Left renal pelvis (tissue), 4 donors: ENCODE results near the gene CHRDL2. TPM values are rescaled to one million over a fixed set of nuclear protein-coding genes. Genes with fewer than 3 reads are reported as not detected.
"Not testable (repeated sequence)": the region's sequence is repeated elsewhere in the genome, so short reads cannot be mapped to it uniquely, and the experiment has no call there.

Source experiments
- DNase-seq, 4 donors: peaks; one replicate each; pipeline ENCODE4 v3.0.0-alpha.2; 2013; ENCODE audit warnings: low read depth in 4 of 4, low spot score in 3 of 4
- polyA plus RNA-seq, 4 donors: library from polyadenylated mRNA; unstranded; fragments of 120-200 nt; gene quantifications; one replicate each; pipeline ENCODE4 v1.2.1, GENCODE V29; 2013; ENCODE audit not compliant: insufficient read length in 4 of 4

CHRDL2 gene, protein sequence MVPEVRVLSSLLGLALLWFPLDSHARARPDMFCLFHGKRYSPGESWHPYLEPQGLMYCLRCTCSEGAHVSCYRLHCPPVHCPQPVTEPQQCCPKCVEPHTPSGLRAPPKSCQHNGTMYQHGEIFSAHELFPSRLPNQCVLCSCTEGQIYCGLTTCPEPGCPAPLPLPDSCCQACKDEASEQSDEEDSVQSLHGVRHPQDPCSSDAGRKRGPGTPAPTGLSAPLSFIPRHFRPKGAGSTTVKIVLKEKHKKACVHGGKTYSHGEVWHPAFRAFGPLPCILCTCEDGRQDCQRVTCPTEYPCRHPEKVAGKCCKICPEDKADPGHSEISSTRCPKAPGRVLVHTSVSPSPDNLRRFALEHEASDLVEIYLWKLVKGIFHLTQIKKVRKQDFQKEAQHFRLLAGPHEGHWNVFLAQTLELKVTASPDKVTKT
- under 1 TPM; 0.10 to 1.00 (median 0.40) TPM for polyA plus RNA-seq

DNA sequence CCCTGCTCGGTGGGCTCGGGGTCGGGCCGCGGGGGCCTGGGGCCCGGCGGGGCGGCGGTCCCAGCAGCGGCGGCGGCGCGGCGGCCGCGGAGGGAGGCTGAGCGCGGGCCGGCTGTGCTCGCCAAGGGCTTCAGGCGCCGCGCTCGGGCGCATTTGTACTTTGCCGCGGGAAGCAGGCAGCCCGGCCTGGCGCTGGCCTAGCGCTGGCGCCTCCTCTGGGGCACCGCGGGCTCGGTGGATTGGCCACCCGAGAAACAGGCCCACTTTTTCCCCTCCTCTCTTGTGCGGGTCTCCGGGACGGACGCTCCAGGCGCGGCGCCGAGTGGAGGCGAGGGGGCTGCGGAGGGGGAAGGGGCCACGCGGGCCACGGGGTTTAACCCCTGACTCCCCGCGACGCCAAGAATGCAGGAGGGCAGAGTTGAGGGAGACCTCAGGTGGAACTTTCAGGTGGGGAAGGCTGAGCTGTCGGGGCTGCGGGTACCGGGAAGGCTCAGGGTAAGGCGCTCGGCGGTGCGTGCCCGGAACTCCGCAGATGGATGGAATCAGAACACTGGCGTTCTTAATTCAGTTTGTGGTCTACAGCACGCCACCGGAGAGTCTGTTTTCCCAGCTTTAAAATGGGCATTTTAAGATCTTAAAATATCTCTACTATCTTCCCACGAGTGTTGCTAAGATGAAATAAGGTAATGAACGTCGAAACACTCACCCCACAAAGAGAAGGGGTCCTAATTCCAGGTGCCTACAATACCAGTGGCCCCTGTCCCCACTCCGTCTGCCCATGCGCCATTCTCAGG lies at the start of gene CHRDL2:
TSS of gene CHRDL2 (minus strand) at position 126 of the 794 bp plus-strand sequence. CDS start 538 bp downstream, outside the sequence.
- DNase-seq = no peak

DNA sequence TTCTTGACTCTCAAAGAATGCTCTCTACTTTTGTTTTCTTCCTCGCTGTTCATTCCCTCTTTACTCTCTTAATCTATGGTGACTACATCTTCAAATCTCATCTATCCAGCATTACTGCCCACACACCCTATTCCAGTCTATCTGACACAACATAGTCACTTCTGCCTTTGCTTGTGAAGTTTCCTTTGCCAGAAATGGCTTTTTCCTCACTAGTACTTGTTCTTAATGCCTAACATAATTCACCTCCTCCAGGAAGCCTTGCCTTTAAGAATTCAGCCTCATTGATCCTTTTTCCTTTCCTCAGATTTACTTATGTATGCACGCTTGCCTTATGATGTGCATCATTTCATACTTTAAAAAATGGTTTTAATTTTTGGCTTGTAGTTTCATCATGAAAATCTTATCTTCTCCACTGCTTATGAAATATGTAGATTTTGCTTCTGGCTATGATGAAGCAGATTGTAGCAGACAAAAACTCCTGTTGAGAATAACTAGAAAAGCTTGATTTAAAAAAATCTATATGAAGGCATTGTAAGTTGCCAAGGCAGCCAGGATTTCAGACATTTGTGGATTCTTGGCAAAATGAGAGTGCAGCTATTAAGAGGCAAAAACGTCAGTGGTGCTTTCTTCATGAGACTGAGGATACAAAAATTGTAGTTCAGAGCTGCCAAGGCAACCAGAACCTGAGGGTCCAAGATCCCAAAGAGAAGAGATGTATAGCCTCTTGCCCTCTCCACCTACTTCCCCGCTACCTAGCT lies 49.2 kb upstream of the CHRDL2 start:
- no peak for DNase-seq

DNA sequence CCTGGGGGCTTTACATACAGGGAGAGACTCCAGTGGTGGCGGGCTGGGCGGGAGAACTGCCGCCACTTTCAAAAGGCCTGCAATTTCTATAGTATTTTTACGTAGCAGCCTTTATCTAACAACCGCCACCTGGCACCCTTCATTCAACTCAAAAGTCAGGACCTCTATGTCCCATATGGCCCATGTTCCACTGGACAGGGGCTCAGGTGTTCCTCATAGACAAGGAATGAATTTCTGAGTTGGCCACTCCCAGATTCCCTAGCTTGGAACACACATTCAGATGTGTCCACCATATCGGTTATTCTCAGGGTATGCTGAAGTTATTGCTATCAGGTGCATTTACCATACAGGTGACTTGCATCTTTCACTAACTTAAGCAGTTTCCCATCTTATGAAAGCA lies 47.4 kb upstream of the CHRDL2 start:
- no peak for DNase-seq

DNA sequence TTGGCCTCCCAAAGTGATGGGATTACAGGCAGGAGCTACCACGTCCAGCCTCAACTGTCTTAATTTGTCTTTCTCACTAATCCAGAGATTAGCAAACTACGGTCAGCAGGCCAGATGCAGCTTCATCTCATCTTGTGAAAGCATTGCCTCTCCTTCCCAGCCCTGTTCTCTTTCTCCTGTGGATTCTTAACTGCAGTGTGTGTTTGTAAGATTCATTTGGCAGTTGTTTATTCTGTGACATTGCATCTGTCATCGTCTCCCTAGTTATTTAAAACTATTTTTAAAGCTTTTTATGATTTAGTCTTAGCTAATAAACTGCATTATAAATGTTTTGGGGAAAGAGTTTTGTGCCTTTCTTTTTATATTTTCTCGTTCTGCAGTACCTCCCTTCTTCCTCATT lies 46.7 kb upstream of the CHRDL2 start:
- DNase-seq = no peak

DNA sequence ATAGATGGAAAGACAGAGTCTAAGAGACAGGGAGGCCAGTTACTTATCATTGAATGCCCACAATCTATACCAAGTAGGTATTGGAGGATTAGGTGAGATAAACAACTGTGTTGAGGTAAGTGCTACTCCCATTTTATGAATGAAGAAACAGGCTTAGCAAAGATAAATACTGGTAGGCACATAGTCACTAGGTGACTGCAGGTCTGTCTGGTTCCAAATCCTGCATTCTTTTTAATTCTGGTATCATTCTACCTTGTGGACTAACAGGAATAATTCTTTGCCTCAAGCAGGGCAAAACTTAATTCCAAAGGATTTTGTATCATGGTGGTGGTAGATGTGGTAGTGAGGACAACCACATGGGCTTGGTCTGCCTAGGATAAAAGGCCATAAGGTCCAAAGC lies 45.8 kb upstream of the CHRDL2 start:
- DNase-seq = no peak

DNA sequence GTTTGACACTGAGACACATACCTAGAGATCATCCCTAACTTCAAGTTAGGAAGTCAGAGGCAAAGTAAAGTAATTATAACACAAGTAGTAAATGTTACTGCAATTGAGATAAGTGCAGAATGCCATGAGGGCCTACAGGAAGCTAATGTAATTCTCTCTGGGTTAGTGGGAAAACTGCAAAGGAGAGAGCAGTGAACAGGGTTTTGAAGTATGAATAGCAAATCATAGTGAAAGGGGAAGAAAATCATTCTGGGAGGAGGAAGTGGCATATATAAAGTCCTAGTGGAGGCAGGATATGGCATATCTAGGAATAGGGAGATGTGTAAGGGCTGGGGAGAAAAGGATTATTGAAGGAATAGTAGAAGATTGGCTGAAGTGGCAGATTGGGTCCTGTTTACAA lies 45.3 kb upstream of the CHRDL2 start:
- DNase-seq = no peak

DNA sequence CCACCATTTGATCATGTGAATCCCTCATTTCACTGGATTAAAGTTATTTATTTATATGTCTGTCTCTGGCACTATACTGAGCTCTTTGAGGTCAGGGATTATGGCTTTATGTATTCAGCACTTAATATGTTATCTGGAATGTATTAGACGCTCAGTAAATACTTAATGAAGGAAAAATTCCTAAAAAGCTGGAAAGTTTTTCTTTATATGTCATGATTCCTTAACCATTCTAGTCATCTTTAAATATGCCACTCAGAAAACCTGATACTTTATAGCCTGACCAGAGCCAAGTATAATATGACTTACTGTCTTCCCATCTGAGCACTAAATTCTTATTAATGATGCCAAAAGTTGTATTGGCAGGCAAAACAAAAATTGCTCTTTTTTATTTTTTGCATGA lies 44.5 kb upstream of the CHRDL2 start:
- DNase-seq = no peak

DNA sequence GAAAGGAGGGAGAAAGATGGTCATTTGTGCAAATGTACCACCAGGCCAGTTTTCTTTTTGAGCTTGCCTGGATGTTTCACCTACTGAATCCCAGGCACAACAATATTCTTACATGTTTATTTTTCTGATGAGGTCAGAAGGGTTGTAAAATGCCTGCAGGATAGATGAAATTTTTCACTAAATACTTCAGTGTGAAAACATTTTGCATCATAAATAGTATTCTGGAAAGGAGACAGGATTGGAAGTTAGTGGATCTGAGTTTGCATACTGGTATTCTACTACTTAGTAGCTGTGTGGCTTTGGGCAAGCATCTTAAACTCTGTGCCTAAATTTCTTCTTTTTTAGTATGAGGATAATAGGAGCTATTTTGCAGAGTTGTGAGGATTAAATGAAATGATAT lies 42.2 kb upstream of the CHRDL2 start:
- DNase-seq = no peak

DNA sequence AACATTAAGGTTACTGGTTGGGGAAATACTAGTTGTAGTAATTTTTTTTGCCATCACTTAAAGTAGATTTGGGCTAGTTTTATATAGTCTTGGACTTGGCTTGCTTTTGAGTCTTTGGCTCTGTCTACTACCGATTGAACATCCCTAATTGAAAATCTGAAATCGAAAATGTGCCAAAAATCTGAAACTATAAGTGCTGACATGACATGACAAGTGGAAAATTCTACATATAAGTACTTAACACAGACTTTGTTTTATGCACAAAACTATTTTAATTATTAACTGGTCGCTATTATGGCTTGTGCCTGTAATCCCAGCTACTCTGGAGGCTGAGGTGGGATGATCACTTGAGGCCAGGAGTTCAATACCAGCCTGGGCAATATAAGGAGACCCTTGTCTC lies 39.9 kb upstream of the CHRDL2 start:
- DNase-seq = no peak

DNA sequence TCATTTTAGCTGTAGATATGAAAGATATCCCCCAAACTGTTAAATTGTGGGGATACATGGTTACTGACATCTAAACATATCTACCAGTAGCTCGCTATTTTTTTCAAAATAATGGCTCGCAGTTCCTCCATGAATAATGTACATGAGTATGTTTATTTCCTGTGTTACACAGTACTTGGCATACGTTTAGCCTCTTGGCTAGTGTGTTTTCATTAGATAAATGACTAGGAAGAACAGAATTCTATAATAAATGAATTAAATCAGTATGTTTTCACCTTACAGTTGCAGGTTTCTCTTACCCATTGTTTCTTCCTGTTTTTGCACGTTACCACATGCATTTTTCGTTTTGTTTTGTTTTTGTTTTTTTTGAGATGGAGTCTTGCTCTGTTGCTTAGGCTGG lies 39.2 kb upstream of the CHRDL2 start:
- DNase-seq = no peak

DNA sequence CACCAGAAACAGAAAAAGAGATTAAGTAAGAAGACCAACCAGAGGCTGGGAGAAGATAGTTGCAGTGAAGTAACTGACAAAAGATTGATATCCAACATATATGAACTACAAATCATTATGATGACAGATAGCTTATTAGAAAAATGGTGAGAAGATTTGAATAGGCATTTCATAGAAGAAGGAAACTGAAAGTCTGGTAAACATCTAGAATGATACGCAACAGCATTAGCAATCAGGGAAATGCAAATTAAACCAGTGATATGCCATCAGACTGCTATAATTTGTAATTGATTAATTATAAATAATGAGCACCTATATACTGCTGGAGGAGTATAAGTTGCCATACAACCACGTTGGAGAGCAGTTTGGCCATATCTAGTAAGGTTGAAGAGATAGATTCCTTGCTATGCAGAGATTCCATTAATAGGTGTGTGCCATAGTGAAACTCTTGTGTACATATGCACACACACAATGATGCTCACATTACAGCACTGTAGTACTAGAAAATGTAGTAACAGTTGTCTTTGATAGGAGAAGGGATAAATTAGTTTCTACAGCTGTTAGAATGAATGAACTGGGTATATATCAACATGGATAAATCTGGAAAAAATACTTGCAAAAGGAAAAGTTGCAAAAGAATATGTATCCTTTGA lies 38.0 kb upstream of the CHRDL2 start:
- no peak for DNase-seq

DNA sequence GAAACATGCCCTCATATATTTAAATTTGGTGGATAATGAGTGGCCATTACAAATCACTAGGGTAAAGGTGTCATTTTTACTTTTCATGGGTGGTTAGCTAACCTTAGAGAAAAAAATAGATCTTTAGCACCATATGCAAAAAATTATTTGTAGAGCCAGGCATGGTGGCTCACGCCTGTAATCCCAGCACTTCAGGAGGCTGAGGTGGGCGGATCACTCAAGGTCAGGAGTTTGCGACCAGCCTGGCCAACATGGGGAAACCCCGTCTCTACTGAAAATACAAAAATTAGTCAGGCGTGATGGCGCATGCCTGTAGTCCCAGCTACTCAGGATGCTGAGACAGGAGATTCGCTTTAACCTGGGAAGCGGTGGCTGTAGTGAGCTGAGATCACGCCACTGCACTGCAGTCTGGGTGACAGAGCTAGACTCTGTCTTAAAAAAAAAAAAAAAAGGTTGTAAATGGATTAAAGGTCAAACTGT lies 37.0 kb upstream of the CHRDL2 start:
- not testable (repeated sequence) for DNase-seq

DNA sequence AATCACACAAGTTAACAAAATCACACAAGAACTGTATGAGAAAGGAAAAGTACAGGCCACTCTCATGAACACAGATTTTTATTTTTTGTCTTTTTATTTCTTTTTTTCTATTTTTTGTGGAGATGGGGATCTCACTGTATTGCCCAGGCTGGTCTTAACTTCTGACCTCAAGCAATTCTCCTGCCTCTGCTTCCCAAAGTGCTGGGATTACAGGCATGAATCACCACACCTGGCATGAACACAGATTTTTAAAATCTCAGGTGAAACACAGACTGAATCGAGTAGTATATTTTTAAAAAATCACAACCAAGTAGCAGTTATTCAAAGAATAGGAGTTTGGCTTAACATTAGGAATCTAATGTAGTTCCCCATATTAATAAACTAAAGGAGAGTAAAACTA lies 35.7 kb upstream of the CHRDL2 start:
- no peak for DNase-seq

DNA sequence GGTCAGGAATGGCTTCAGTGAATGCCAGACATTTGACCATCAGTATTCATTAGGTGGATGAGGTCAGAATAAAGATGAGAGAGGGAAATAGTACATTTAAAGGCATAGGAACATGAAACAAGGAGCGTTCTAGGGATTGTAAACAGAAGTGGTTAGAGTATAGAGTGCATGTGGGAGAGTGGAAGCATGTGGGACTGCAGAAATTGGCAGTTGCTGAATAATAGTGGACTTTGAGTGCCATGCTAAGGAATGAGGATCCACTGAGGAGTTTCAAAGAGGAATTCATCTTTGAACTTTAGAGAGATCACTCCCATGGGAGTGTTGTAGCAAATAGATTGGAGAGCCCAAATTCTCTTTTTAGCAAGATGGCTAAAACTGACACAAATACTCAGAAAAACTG lies 25.3 kb upstream of the CHRDL2 start:
- no peak for DNase-seq

DNA sequence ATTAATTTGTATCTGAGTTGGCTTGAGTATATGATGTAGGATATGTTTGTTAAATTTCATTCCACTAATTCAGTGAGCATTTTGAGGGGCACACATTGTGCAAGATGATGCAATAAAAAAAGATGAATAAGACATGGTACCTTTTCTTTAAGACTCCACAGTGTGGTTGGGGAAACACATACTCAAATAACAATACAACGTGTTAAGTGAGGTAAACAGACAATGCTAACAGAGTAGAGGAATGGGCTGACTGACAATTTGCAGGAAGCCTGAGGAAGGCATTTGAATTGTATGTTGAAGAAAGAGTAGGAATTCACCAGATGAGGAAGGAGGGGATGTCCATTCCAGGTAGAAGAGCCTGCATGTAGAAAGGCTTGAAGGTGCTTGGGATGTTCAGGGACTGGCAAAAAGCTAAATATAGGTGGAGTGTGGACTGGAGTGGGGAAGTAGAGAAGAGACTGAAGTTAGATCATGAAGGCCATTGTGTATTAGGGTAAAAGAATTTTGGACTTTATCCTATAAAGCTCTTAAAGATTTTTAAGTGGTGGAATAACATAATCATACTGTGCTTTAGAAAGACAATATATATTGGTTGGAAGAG lies 24.3 kb upstream of the CHRDL2 start:
- no peak for DNase-seq

DNA sequence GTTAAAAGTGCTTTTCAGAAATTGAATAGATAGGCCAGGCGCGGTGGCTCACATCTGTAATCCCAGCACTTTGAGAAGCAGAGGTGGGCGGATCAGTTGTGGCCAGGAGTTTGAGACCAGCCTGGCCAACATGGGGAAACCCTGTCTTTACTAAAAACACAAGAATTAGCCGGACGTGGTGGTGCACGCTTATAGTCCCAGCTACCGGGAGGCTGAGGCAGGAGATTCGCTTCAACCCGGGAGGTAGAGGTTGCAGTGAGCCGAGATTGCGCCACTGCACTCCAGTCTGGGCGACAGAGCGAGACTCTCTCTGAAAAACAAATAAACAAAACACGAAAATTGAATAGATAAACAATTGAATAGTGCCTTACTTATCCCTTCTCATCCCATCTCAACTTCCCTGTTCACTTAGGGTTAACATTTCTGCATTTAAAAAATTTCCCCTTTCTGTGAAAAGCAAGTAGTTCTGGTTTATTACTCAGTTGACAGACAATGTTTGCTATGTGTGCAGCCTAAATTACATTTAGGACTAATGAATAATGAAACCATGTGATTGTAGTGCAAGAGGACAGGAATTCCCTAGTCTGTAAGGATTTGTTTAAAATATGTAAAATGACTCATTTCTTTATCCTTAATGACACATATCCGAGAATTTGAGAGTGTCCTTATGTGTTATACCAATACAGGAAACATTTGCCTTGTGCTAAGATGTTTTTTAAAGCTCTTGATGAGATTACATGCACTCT lies 23.5 kb upstream of the CHRDL2 start:
- DNase-seq = no peak

DNA sequence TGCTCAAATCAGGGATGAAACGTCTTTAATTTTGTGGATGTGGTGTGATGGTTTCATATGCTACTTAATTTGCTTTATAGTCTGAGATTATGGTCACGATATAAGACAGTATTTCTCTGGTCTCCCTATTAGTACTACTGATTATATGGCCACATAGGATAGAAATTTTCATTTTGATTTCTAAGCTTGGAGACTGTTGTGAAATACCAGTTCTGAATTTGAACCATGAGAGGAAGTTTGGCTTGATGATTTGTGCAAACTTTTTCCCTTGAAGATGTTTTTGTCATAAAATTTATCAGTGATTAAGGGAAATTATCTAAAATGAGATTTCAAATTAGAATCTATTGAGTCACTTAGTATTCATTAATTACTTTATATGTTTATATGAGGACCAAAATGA lies 20.1 kb upstream of the CHRDL2 start:
- DNase-seq = no peak

DNA sequence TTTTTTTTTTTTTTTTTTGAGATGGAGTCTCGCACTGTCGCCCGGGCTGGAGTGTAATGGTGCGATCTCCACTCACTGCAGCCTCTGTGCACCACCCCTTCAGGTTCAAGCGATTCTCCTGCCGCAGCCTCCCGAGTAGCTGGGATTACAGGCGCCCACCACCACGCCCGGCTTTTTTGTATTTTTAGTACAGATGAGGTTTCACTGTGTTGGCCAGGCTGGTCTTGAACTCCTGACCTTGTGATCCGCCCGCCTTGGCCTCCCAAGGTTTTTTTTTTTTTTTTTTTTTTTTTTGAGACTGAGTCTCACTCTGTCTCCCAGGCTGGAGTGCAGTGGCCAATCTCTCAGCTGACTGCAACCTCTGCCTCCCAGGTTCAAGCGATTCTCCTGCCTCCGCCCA lies 19.4 kb upstream of the CHRDL2 start:
- not testable (repeated sequence) for DNase-seq

DNA sequence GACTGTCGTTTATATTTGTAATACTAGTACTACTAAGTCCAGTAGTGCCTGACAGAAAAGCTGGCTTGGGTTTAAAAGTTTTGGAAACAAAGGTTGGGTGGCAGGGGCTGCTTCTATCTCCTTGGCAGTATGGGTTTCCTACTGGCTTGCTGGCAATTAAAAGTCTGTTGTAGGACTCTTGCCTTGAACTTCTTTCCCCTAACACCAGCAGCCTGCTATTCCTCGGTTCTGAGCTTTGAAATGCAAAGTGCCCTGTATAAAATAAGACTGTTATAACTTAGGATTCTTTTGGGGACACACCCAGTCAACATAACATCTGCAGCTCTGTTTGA lies 18.7 kb upstream of the CHRDL2 start:
- no peak for DNase-seq
